ENCODE results near the gene LAPTM5.
"Not testable (repeated sequence)": the region's sequence is repeated elsewhere in the genome, so short reads cannot be mapped to it uniquely, and the experiment has no call there.

Gene LAPTM5

DNA sequence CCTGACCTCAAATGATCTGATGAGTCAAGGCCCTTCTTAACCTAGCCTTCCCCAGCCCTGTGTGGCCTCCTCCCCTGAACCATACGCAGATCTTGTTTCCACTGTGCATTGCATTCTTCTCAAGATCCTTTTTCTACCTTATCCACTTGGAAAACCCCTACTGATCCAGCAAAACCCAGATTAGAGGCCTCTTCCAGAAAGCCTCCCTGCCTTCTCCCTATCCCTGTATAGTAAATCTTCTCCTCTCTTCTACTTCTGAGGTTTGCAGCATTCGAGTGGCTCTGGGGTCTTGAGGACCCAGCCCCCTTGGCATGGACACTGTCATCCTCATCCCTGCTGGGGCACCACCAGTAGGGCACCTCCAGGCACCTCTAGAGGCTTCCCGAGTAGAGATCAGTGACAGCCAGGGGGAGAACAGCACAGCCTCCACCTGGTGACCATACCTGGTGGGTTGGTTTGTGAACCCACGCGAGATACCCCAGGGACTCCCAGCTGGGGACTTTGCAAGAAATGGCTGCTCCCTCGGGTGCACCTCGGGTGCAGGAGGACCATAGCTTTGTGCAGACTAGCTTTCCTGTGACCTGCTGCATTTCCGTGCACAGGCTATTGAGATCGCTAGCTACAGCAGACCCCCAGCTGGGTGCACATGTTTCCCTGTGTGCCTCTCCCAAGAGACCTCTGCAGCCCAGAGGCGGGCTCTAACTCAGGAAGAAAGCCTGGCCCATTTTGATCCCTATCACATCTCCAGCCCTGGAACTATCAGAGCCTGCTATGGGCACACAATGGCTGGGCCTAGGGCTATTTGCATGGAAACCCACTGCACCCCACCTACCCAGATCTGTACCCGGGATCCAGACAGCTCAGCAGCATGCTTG is 68.4 kb downstream of the LAPTM5 start:
- FAIRE-seq (no peak), DNase-seq (ENCODE audit: extremely low spot score, insufficient read length, low read depth) (no peak)

DNA sequence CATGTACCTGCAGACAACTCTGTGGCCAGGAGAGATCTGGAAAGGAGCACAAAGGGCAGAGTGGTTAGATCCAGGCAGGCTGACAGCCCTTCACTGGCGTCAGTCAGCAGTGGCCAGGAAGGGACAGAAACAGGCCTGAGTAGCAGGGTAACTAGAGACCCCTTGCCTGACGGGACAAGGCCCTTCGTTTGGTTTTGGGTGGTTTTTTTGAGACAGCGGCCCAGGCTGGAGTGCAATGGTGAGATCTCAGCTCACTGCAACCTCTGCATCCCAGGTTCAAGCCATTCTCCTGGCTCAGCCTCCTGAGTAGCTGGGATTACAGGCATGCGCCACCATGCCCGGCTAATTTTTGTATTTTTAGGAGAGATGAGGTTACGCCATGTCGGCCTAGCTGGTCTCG is 69.1 kb downstream of the LAPTM5 start:
- not testable (repeated sequence) for DNase-seq (ENCODE audit: extremely low spot score, insufficient read length, low read depth); FAIRE-seq

DNA sequence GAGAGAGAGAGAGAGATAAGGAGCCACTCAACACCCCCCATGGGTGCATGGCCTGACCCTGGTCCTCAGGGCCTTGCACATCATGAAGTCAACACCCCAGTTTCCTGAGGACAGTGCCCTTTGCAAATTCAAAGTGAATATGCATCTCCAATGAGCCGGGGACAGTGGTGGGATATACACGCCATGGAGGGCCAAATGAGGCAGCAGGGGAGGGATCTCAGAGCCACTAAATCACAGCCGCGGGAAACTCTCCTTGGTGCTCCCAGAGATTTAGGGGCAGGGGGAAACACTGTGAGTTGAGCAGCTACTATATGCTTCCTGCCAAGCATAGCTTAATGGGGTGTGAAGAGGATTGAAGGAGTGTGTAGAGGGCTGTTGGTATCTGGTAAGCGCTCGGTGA is 69.7 kb downstream of the LAPTM5 start:
- DNase-seq (ENCODE audit: extremely low spot score, insufficient read length, low read depth): no peak
- no peak for FAIRE-seq

DNA sequence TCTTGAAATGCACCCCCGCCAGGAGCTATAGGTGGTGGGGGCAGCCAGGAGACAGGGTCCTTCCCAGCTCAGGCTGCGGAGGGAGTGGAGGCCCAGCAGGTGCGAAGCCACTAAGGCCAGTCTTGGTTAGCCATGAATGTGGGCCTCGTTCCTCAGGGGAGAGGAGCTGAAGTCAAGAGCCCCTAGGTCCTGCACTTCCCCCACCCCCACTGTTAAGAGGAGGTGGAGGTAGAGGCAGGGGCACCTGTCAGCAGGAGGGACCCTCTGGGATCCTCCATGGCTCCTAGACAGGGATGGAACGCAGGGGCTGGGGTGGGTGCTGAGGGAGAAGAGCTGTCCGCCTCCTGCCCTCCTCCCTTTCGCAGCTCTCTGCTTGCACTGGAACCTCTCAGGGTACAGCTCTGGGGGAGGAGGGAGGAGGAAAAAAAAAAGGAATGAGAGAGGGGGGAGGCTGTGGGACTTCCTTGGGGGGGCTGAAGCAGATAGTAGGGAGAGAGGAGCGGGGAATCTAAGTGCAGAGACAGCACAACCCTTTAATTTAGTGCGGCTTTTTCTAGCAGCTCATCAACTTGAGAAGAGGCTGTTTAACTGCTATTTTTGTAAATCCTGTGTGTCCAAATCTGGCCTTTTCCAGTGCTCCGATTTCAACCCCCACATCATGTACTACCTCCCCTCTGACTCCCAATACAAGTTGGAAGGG is 71.2 kb downstream of the LAPTM5 start:
- FAIRE-seq: no peak
- DNase-seq (ENCODE audit: extremely low spot score, insufficient read length, low read depth): no peak

DNA sequence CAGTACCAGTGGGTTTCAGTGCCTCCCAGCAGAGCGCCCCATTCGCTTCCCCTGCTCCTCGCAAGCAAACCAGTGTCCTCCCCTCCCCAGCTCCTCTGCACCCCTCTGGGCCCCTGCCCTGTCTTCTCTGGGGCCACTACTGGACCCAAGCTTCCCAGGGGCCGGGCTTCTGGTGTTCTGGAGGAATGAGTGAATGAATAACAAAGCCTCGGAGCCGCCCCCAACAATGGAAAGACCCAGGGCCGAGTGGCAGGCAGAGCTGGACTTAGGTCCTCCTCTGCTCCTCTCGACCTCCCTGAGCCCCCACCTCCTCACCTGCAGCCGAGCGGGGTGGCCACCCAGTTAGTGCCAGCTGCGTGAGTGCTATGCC is 71.8 kb downstream of the LAPTM5 start:
- FAIRE-seq: no peak

DNA sequence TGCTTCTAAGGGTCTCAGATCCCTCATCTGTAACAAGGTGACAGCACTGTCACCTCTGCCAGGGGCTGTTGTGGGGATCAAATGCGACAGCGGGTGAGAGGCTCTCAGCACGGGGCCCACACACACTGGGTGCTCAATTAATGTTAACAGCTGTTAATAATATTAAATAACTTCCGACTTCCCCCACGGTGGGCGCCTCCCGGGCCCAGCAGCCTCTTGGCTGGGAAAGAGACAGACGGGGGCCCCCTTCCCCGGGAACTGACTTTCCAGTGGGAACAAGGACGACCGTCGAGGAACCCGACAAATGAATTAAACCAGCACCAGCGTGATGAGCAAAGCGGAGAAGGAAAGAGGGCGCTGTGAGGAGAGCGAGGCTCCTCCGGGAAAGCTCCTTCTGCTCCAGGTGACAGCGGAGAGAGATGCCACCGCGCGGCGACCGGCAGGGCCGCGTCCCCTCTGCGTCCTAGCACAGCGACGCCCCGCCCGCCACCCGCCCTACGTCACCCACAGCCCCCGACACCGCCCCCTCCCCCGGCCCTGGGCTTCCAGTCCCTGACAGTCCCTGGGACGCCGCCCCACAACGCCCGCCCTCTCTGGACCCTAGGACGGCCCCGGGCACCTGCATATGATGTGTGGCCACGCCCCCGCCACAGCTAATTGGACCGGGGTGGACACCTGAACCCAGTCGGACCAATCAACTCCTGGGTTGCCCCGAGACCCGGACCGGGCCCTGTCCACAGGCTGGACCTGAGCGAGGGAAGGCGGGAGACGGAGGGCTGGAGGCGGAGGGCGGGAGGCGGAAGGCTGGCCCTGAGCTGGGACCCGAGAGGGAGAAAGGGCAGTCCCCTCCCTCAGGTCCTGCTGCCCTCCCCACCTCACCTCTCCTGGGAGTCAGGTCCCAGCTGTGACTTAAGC is 72.4 kb downstream of the LAPTM5 start:
- DNase-seq (ENCODE audit: extremely low spot score, insufficient read length, low read depth): no peak
- FAIRE-seq: no peak

More for the DNA sequence above, 71.8 kb downstream of the LAPTM5 start:
- no peak for DNase-seq (ENCODE audit: extremely low spot score, insufficient read length, low read depth)

DNA sequence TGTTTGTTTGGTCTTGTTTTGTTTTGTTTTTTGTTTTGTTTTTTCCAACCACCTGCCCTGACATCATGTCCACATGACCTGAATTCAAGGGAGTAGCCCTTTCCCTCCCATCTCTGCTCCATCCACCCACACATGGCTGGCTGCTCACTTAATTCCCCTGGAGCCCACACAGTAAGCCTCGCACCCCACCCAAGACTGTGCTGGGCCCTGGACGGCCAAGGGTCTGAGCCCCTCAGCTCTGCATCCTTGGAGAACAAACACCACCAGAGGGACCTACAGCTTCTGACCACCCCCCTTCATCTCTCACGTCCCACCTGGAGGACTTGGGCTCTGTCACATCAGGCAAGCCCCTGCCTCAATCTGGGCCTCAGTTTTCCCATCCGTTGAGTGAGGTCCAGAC is 73.3 kb downstream of the LAPTM5 start:
- DNase-seq (ENCODE audit: extremely low spot score, insufficient read length, low read depth) (no peak), FAIRE-seq (no peak)

DNA sequence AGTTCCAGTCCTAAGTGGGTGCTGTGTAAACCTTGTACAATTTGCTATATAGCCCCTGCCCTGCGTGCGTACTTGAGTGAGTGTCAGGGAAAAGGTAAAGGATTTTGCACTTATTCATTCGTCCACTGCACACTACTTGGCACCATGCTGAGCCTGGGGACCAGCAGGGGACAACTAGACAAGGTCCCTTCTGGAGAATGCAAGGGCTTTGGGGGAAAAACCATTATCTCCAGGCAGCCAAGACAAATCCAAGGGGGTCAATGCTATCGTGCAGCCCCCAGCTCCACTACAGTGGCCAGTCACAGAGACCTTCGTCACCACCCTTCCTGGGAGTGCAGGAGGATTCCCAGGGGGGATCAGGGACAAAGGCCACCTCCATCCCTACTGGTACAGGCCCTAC is 73.9 kb downstream of the LAPTM5 start:
- FAIRE-seq: no peak
- DNase-seq (ENCODE audit: extremely low spot score, insufficient read length, low read depth): no peak
